Colon (tissue), 2 donors: ENCODE results near the gene FMNL2.
A peak's percentile ranks its signal among the peaks of the same experiment; 100 is the strongest.
"Not testable (repeated sequence)": the region's sequence is repeated elsewhere in the genome, so short reads cannot be mapped to it uniquely, and the experiment has no call there.

Source experiments
- FAIRE-seq: peaks from 2 replicates; lab custom pipeline; 2012; peaks lifted over from hg19 to GRCh38; lab: Jason Lieb, UNC
- donor health status: control.
- donor health status: control.

FMNL2 gene

DNA sequence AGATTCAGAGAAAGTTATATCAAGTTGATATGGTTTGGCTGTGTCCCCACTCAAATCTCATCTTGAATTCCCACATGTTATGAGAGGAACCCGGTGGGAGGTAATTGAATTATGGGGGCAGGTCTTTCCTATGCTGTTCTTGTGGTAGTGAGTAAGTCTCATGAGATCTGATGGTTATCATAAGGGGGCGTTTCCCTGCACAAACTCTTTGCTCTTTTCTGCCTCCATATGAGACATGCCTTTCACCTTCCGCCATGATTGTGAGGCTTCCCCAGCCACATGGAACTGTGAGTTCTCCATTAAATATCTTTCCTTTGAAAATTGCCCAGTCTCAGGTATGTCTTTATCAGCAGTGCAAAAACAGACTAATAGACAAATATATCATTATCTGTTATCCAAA lies 187.5 kb downstream of the FMNL2 start:
- FAIRE-seq, result not testable (repeated sequence)

DNA sequence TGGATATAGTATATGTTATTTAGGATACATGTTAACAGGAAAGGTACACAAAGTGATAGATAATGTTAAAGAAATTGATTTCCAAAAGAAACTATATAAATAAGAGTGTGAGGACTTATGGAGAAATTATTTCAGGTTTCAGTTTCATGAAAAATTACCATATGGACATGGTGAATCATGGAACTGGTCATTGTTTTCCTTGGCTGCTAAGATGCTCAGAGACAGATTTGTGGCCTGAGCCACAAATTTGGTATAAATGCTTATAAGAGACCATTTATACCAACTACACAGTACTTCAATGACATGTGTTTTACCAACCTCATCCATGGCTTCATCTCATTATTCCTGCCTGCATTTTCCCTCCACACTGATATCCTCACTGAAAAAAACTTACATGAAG lies 188.1 kb downstream of the FMNL2 start:
- no peak for FAIRE-seq

DNA sequence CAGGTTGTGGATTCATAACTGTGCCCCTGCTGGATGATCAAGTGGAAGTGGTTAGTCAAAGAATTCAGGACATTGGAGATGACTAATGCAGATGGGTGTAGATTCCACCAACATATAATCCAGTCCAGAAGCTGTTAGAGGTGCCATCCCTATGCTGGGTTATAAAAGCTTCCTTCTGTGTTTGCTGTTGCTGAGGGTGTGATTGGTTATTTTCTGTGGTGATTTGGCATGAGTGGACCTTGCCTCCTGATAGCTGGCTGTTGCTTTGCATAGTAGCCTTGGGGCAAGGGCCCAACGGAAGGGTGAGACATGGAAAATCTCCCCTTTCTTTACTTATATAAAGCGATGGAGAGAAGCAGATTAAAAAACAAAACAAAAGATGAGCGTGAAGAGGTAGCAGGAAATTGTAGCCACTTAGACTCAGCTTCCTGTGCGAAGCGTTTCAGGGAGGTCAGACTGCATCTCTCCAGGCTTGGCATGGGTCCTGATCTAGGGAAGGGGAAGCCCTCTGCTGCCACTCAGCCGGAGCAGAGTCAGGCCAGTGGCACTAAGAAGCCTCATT lies 190.4 kb downstream of the FMNL2 start:
- FAIRE-seq, result no peak

DNA sequence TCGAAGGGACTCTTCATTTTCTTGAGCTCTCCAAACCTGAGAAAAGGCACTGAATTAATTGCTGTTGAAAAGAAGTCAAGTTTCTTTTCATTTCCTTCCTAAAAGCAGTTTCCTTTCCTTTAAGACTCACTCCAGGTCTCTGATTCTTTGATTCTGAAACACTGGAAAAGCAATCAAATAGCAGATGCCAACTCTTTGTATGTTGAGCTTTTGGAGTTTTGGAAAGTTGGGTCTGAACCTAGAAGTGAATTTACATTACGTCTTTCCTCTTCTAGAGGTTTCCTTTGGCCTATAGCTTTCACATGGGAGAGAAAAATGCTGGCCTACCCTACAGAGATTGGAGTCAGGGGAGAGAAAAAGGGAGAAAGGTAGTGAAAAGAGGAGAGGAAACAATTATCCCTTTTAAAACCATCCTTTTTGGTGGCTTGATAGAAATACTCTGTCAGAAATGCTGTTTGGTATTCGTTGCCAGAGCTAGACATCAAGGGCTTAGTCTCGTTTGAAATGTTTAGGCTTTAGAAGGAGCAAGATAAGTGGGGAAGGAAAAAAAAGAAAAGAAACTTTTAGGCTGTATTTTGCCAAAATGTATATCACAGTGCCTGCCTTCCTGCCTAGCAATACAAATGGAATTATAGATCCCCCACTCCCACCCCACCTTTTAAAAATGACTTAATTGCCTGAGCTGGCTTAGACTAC lies 194.6 kb downstream of the FMNL2 start:
- no peak for FAIRE-seq

DNA sequence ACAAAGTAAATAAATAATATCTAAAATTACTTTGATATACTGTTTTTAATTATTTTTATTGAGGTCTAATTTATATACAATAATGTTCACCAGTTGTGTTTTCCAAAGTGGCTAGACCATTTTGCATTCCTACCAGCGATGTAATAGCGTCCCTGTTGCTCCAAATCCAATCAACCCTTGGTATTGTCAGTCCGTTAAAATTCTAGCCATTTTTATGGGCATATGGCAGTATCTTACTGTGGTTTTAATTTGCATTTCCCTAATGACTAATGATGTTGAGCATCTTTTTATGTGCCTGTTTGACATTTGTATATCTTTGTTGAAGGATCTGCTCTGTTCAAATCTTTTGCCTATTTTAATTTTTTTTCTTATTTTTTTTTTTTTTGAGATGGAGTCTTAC lies 197.3 kb downstream of the FMNL2 start:
- FAIRE-seq, result no peak

DNA sequence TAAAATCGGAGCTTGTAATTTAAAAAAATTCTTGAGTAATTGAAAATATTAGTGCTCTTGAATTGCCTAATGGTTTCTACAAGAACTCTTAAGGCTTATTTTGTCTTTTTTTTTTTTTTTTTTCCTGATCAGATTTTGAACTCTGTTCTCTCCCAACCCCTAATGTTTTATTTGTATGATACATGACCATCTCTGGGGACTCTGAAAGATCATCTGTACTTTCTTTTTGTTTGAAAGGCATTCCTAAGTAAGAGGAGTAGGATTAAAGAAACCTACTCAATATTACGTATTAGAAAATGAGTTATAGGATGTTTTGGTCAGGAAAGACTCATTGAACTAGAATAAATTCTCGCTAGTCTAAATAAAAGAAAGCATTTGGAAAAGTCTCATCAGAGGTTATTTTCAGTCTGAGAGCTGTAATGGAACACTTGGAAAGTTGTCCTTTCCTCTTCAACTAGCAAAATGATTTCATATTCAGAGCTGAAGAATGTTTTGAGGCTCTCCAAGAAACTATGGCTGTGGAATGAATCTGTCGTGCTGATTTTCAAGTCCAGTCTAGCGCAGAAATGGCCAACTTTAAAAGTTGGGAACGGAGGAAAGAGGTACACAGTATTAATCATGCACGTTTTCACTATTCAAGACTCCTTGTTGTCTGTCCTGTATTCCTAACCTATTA lies 199.6 kb downstream of the FMNL2 start:
- no peak for FAIRE-seq

DNA sequence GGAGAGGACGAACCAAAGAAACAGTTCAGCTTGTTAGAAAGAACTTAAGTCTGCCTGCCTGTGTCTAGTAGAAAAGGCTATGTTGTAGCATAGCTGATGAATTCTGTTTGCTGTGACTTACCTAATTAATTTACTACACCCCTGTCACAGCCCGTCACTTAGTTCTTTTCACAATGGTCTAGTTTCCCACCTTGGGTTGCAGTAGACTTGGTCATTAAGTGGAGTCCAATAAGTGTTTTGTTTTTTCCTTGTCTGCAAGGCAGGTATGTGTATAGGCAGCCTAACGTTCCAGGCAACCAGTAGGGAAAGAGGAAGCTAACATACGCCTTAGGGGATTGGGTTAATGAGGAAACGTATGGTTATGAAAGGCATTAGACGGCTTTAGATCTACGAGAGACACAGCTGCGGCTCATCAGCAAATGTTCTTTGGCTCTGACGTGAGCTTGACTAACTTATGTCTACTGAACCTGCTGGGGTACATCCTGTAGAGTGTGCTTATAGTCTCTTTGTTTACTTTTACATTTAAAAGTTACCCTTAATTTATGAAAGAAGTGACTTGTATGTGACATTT lies 202.2 kb downstream of the FMNL2 start:
- FAIRE-seq, result no peak

DNA sequence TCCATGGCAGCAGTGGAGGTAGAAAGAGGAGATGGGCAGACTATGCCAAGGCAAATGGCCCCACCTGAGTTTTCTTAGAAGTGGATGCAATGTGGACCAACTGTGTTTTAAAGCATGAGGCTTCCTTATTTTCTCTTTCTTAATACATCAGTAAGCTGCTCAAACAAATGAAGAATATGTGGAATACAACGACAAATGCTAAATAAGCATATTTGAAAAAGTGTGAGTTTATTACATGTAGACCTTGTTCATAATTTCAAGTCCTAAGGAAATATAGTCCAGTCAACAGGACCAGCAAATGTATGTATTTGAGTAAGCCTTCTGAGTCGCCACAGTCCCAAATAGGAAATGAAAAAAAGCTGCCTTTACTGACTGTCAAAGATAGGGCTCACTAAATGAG lies 204.4 kb downstream of the FMNL2 start:
- FAIRE-seq, result no peak

DNA sequence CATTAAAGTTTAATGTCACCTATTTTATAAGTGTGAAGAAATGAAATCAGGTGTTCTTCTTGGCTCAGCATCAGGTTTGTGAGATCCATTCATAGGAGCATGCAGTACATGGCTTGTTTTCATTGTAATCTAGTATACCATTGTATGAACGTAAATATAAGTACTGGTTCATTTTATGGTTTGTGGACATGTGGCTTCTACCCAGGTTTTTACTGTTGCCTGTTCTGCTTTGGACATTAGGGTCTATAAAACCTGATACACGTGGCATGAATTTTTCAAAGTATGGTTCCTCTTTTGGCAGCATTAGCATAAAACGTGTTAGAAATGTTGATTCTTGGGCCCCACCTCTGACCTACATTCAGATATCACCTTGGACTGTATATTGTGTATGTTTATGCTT lies 206.7 kb downstream of the FMNL2 start:
- no peak for FAIRE-seq

DNA sequence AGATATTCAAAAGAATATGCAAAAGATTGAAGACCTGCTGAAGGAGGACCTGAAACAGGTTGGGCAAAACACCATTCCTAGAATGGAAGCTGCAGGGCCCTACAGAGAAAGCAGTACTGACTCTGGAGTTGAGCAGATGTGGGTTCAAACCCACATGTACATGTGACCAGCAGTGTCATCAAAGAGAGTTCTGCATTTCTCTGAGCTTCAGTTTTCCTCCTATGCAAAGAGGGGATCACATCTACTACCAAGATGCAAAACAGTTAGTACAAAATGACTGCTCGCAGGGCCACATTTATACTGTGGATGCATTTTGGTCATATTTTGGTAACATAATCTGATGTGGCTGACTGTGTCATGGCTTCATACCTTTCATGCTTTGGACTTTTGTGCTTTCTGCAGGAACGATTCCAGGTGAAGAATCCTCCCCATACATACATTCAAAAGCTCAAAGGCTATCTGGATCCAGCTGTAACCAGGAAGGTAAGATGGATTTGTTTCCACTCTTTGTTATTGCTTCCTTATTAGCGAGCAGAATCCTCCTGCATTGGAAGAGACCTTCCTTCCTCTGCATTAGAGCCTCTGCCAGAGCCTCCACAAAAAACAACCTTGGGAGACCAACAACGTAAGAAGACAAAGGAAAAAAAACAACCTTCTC lies 207.5 kb downstream of the FMNL2 start:
- no peak for FAIRE-seq

DNA sequence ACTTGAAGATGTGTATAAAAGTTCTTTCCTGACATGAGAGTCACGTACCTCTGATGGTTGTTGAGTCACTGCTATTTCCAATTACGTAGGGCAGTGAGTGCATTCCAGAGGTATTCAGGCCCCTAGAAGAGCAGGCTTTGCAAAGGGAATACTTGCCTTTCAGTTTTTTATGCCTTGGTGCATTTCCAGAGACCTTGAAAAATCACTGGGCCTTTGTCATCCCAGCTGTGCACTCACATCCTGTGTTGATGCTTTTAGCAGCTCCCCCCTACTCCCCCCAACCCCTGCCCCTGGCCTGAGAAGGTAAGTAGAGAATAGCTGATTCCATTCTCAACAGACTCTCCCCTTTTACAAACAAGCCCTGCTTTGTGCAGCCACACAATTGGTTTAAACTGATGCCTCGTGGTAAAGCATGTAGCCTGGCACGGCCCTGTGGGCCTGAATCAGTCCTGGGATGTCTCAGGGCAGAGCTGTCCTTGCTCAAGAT lies 208.1 kb downstream of the FMNL2 start:
- FAIRE-seq, result no peak

DNA sequence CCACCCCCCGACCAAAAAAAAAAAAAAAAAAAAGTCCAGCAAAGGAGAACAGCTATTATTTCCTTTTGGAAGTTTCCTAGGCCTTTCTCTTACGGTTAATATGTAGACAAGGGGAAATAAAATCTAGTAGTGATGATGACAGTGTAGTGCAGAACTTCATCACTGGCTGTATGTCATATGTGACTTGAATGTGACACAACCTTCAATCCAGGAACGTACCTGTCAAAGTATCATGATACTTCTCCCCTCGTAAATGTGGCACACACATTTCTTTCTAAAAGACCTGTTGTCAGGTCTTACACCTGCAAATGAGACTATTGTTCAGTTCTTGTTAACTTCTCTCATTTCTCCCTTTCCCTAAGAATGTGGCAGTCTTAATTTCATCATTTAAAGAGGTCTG lies 208.7 kb downstream of the FMNL2 start:
- no peak for FAIRE-seq

DNA sequence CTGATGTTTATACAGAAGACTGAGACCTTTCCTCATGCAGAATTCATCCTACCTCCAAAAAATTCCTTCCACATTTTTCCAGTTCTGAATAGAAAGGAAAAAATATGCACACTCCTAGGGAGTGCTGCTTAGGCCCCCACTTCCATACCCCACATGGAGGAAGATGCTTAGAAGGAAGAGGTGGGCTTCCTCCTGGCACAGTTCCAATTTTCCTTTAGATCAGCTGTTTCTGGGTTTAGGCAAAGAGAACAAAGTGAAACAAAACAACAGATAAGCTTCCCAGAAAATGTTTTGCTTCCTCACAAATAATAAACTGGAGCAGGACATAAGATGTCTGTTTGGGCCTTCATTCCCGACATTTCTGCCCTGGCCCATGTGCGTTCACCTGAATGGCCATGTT lies 209.7 kb downstream of the FMNL2 start:
- no peak for FAIRE-seq

DNA sequence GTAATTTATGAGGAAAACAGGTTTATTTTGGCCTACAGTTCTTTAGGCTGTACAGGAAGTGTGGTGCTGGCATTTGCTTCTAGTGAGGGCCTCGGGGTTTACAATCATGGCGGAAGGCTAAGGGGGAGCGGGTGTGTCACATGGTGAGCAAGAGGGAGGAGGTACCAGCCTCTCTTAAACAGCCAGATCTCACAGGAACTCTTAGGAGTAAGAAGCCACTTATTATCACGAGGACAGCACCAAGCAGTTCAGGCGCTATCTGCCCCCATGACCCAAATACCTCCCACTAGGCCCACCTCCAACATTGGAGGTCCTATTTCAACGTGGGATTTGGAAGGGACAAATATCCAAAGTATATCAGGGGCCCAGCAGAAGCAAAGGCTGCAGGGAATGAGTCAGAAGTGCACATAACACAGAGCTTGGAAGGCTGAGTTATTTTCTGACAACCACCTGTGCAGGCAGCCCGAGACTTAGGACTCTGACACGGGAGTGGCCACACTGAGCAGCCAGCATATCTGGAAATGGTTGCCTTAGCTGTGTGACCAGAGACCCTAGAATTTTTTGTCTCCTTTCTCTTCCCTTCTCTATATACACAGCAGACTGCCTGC lies 211.4 kb downstream of the FMNL2 start:
- FAIRE-seq, result no peak

DNA sequence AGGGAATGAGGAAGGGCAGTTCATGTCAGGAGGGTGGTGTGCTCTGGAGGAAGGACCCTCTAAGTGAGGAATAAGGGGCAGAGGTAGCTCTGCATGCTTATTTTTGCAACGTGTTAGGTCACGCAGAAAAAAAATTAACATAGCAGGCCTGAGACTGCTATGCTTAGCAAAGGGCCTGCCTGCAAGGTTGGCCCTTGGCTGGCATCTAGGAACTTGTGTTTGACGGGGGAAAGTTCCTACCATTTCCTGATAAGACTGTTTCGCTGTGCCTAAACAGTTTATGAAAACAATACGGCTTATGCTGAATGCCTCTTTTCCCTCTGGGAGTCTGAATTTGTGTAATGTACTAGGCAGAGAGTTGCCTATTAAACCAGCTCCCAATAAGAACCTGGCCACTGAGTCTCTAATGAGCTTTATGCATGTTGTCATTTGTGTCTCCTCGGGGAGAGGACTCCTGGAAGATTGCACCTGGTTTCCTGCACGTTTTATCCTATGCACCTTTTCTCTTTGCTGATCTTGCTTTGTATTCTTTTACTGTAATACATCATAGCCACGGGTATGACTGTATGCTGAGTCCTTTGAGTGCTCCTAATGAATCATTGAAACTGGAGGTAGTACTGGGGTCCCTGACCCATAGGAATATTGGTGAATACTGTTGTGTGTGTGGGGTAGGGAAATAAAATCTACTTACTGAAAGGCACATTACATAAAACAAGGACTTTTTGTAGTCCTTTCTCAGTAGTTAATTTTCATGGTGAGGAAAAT lies 213.3 kb downstream of the FMNL2 start:
- FAIRE-seq, result no peak

DNA sequence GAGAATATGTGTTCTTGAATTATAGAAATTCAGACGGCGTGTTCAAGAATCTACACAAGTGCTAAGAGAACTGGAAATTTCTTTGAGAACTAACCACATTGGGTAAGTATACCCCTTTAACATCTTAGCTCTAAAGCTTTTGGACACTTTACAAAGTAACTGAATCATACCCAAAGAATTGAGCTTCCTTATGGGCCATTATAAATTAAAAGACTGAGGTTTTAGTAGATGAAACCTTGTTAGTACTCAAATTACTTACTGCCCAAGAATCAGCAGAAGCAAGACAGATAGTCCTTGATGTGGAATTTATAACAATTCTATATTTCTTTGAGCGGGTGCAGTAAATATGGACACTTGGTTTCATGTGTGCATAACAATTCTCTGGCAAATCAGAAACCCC lies 214.0 kb downstream of the FMNL2 start:
- no peak for FAIRE-seq

DNA sequence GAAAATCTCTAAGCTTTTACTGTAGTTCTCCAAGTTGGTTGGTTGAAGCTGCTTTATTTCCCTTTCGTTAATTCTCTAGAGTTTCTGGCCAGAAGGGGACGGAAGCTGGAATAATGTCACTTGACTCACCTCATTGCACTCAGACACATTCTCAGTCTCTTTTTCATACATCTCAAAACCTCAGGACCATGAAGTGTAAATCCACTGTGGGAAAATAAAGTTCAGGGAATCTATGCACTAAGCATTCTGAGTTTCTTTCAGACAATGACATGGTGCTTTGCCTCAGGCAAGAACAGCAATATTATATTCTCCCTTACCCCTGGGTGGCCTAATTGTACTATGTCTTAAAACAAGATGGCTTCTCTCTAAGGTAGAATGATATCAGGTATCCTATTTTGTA lies 214.4 kb downstream of the FMNL2 start:
- no peak for FAIRE-seq

DNA sequence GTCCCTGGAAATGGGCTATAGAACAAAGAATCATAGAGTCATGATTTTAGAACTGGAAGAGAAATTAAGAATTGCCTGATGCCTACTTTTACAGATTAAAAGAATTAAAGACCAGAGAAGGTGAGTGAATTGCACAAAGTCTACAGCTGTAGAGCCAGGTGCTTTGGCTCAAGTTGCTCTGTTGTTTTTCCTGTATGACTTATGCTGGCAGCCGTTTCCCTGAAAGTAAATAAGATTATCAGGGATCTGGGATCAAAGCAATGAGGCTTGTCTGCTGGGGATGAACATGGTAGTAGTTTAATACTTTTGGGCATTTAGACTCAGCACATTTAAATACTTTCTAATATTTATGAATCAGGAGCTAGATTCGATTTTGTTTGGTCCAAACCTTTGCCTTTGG lies 215.4 kb downstream of the FMNL2 start:
- no peak for FAIRE-seq

DNA sequence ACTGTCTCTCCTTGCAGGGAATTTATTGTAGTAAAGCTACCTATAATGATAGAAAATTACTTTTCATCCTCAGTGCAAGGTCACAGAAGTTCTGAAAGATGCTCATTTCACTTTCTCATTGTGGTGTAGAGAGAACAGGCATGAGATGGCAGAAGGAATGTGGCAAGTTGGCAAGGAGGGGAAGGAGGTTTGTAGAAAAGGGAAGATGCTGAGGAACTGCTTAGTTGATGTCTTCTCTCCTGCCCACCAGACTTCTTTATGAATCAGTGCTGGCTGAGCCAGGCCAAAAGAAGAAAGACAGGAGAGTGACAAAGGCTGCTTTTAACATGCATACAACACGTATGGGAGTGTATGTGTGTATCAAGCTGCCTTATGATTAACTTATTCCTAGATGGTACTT lies 217.9 kb downstream of the FMNL2 start:
- no peak for FAIRE-seq

DNA sequence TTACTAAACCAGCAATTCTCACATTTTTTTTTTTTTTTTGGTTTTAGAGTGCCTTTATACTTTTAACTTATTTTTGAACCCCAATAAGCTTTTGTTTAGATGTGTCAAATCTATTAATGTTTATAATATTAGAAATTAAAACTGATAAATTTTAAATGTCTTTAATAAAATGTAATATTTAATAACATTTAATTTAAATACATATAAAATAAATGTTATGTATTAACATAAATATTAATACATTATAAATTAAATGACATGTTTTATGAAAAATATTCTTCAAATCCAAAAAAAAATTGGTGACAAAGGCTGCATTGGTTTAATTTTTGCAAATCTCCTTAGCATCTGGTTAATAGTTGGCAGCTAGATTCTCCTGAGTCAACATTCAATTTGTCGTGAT lies 218.5 kb downstream of the FMNL2 start:
- peak; percentile 84 for FAIRE-seq

DNA sequence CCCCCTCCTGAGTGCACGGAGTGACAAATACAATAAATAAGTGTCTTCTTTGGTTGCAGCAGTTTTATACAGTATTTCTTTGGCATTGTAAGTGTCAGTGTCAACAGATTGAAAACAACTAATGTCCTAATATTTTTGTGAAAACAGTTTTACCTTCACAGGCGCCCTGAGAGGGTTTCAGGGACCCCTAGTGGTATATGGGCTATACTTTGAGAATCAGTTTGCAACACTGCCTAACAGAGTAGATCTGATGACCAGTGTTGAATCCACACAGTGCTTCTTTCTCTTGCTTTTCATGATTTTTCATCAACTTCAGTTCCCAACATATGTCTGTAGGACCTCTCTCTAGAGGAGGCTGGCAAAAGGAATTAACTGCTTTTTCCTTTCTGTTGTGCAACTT lies 220.1 kb downstream of the FMNL2 start:
- no peak for FAIRE-seq

DNA sequence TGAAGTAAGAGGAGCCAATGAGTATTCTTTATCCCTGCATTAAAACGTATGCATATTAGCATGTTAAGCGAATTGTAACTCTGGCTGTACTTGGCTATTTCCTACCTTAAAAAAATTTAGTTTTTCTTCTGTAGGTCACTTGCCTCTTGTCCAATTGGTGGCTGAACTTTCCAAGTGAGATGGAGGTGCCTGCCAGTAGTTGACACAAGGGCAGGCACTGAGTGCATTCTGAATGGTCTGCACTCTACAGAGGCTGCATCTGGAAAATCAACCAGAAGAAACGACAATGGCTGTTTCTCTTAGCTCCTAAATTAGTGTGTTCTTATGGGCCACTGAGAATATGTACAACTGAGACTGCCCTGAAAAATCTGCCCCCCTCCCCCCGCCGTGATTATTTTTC lies 221.5 kb downstream of the FMNL2 start:
- FAIRE-seq, result no peak
